HG02885 (cell line): Measurements from ENCODE around the gene FAM171A2.

Source experiments
- ATAC-seq: cut with Tn5 transposase; IDR thresholded peaks from one replicate; pipeline ENCODE4 v1.9.1; 2021; ENCODE audit warnings: mild to moderate bottlenecking; ENCODE audit not compliant: unreplicated experiment, poor library complexity

FAM171A2 gene

DNA sequence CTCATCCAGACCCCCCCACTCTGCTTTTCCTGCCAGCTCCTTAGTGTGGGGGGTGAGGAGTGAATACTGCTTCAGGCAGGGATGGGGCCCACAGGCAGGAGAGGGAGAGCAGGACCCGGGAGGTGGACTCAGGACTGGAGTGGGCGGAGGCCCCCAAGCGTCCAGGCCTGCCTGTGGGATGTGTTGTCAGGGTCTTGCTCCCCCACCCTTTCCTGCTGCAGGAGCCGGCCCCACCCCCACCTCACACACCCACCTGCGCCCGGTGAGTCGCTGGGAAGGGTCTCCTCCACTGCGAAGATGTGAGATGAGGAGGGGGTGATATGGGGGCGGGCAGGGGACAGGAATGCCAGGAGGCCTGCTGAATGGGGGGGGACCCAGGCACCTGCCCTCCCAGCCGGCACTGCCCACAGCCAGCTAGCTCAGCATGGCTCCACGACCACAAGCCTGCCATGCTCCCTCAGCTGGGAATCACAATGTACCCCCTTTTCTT lies 1.1 kb downstream of the FAM171A2 start:
- ATAC-seq: no peak

DNA sequence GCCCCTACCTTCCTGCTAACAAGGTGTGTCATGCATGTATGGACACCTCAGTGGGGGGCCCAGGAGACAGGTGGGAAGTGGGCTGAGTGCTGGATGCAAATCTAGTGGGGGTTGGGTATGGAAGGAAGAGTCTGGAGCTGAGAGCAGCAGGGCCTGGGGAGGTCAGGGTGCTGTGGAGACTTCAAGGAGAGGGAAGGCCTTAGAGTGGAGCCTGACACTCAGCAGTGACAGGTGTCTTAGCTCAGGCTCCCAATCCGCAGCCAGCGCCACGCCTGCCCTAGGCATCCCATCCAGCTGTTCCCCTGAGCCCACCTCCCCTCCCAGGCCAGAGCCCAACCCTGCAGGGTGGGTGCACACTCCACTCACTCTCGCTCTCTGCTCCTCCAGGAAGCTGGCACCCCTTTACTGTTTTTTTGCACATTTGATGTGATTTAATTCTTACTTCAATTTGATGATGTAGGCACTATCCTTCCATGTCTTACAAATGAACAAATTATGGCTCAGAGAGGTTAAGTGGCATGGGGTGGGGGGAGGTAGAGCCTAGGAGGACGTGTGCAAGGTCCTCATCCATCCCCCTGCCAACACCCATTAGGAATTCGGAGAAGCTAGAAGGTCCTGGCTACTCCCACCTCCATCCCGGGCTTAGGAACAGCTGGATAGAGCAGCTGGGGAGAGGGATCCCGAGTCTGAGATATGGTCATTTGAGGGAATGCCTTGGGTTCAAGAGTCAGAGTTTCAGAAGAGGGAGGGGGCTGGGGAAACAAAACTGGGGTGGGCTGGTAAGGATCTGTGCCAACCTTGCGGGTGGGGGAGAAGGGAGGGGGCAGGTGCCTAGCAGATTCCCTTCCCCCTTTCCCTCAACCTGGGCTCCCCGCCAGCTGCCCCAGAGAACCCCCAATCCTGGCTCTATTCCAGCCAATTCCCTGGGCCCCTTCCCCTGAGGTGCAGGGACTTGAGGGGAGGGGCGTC lies 2.1 kb downstream of the FAM171A2 start:
- no peak for ATAC-seq

- ATAC-seq: no peak
Measured at GRCh38 chr17:44360826-44361225, 2.8 kb downstream of the FAM171A2 start.

GRCh38 chr17:44360144-44360533 lies 3.5 kb downstream of the FAM171A2 start:
- no peak for ATAC-seq

DNA sequence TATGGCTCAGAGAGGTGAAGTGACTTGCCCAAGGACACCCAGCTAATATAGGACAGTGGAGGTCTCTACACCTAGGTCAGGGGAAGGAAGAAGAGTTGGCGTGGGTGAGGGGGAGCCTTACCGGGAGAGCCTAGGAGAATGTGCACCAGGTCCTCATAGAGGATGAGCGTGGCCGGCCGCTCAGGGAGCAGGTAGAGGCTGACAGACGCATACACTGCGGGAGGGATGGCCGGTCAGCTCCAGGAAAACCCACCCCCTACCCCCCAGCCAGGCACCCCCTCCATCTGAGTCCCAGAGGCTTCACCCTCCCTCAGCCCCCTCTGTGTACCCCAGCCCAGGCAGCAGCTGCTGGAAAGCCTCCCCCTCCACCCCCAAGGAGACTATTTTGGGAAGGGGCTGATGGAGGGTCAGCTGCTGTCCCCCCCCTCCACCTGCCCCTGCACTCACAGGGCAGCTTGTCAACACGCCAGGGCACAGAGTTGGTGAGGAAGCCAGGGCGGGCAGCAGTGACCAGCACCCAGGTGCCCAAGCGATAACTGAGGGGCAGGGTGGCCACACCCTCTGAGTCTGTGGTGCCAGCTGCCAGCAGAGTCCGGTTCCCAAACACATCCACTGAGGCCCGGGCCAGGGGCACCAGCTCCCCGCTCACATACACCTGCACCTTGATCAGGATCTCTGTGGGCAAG lies 4.1 kb downstream of the FAM171A2 start:
- ATAC-seq: no peak

- no peak for ATAC-seq
Measured at GRCh38 chr17:44359006-44359405, 4.6 kb downstream of the FAM171A2 start.

GRCh38 chr17:44358066-44358465 lies 5.6 kb downstream of the FAM171A2 start:
- ATAC-seq: no peak

DNA sequence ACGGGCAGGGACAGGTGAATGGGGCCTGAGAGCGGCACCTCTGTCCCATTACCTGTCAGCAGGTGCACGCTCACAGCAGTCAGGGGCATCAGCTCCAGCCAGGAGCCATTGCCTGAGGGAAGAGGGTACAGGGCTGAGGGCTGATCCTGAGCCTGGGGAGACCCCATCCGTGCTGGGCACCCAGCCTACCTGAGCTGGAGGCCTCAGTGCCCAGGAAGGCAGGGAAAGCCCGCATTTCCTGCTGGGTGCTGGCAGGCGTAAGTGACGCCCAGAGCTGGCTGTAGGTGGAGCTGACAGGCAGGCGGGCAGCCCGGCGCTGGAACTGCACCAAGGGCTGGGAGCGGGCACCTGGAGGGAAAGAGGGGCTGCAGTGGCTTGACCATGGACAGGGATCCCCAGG lies 7.4 kb downstream of the FAM171A2 start:
- ATAC-seq: no peak

- ATAC-seq: no peak
Measured at GRCh38 chr17:44355642-44356099, 8.0 kb downstream of the FAM171A2 start.

- ATAC-seq: no peak
Measured at GRCh38 chr17:44354582-44355561, 8.8 kb downstream of the FAM171A2 start.

DNA sequence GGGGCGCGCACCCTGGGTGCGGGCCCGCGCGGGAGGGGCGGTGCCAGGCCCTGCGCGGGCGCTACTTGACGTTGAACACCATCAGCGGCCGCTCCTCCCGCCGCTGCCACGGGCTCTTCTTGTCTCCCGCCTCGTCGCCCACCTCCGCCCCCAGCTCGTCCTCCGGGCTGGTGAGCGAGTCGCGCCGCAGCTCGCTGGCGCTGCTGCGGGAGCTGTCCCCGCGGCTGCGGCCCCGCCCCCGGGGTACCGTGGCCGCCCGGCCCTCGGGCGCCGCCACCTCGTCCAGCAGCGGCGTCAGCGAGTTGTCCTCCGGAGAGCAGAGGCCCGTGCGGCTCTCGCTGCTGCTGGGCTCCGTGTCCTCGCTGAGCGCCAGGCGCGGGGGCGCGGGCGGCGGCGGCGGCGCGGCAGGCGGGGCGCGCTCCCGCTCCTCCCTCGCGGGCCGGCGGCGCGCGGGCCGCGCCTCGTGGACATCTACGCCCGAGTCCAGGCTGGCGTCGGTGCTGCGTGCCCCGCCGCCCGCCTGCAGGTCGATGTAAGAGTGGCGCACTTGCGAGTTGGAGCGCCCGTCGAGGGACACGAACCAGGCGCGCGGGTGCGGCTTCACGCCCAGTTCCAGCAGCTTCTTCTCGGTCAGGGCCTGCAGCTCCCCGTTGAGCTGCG lies 9.9 kb downstream of the FAM171A2 start:
- no peak for ATAC-seq

DNA sequence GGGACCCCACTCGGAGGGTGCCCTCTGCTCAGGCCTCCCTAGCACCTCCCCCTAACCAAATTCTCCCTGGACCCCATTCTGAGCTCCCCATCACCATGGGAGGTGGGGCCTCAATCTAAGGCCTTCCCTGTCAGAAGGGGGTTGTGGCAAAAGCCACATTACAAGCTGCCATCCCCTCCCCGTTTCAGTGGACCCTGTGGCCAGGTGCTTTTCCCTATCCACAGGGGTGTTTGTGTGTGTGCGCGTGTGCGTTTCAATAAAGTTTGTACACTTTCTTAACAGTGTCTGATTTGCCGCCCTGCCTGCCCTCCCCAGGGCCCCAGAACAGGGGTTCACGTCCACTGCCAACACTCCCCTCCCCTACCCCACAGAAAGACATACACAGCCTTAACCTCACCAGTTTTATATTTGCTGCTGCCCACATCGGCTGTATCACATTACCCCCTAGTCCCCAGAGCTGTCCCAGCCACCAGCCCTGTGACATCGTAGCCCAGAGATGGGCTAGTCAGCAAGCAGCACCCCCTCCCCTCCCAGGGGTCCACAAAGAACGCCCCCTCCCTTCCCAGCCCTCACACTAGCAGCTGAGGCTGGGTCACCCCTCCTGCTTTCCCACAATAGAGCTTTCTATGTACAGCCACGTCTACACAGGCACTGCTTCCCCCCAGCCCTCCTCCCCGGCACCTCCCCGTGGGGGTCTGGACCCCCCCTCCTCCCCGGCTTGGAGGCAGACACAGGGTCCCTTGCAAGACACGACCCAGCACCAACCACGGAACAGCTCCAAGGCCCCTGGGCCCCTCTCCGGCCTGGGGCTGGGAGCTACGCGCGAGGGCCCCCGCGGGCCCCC lies 10.6 kb downstream of the FAM171A2 start:
- ATAC-seq: no peak

- ATAC-seq: no peak
Measured at GRCh38 chr17:44351961-44352827, 11.5 kb downstream of the FAM171A2 start.

- no peak for ATAC-seq
Measured at GRCh38 chr17:44351464-44351863, 12.2 kb downstream of the FAM171A2 start.

- no peak for ATAC-seq
Measured at GRCh38 chr17:44350733-44351226, 12.9 kb downstream of the FAM171A2 start.

DNA sequence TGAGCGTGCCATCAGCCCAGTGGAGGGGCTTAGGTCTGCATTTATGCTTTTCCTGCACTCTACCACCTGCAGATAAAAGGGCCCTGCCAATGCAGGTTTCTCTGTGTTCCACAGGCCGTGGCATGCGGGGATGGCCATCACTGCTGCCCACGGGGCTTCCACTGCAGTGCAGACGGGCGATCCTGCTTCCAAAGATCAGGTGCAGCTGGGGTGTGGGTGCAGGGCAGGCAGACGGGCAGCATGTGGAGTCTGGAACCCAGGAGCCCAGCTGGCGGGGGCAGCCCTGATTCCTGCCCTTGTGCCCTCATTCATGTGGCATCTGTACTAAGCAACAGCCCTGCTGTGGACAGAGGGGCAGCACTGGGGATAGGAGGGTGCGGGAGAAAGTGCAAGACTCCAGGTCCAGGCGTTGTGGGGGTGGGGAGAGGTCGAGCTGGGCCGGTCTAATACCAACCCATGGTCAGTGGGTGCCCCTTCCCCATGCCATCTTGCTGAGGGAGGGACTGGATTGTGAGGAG lies 14.0 kb downstream of the FAM171A2 start:
- ATAC-seq: no peak

- no peak for ATAC-seq
Measured at GRCh38 chr17:44348988-44349364, 14.7 kb downstream of the FAM171A2 start.
